NK-92 treated with Interleukin-12 subunit alpha and Interleukin-12 subunit beta, amount 100 ng/mL, for 24 hours (cell line): ENCODE results near the gene PANK4.
"Not testable (repeated sequence)": the region's sequence is repeated elsewhere in the genome, so short reads cannot be mapped to it uniquely, and the experiment has no call there.

Source experiments
- DNase-seq: peaks from one replicate; lab custom pipeline; 2025; lab: John Stamatoyannopoulos, UW

The PANK4 gene

DNA sequence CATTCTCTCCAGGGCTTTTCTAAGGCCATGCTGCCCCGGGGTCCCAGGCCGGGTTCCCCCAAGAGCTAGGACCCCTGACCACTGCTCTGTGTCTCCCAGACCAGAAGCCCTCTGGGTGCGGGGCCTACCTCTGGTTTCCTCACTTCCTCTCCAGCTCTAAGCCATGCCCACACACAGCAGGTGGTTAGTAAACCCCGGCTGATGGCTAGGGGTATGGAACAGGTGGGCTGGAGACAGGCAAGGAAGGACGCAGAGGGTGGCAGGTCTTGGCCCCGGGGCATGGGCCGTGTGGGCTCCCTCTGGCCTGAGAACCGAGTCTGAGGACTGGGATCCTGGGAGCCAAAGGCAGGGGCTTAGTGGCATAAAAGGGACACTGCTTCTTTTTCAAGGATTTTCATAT, 66.2 kb downstream of the PANK4 start:
- no peak for DNase-seq

DNA sequence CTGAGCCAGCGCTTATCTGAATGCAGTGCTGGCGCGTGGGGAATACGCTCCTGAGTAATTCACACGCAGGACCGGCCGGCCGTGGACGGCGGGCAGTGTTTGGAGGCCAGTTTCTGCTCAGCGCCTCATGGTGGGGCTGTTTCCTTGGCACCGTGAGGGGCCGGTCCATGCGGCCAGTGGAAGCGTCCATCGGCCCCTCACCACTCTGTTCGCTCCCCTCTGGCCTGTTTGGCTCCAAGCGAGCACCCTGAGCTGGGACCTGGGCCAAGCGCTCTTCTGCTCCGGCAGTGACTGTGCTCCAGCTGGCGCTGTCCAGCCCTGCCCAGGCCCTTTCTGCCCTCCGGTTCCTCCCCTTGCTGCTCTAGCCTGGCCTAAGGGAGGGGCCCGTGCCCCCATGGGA, 66.6 kb downstream of the PANK4 start:
- no peak for DNase-seq

DNA sequence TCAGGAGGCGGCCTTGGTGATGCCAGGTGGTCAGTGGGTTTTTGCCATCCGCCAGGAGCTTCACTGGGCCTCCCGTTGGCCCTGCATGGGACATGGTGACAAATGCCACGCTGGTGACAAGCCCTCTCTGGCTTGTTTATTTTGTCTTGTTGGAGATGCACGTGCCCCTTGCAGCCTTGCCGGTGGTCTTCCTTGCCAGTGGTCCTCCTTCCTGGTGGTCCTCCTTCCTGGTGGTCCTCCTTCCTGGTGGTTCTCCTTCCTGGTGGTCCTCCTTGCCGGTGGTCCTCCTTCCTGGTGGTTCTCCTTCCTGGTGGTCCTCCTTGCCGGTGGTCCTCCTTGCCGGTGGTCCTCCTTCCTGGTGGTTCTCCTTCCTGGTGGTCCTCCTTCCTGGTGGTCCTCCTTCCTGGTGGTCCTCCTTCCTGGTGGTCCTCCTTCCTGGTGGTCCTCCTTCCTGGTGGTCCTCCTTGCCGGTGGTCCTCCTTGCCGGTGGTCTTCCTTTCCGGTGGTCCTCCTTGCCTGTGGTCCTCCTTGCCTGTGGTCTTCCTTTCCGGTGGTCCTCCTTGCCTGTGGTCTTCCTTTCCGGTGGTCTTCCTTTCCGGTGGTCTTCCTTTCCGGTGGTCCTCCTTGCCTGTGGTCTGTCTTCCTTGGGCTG, 67.2 kb downstream of the PANK4 start:
- not testable (repeated sequence) for DNase-seq

DNA sequence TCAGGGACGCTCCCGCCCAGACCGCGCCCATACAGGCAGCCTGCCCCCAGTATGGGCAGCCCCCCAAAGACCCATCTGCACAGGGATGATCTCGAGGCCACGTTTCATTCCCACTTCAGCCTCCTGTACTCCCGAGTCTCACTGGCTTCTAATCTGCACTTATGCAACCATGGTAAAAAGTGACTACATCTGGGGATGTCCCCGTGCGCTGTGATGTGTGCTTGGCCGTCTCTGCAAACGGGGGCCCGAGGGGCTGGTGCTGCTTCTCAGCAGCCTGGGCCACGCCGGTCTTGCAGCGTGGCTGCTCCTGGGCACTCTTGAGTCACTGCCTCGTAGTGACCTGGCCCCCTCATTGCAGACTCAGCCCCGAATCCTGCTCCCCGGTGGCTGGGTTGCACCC, 67.7 kb downstream of the PANK4 start:
- no peak for DNase-seq
